ENCODE measurements around the gene FBF1.

The FBF1 gene

DNA sequence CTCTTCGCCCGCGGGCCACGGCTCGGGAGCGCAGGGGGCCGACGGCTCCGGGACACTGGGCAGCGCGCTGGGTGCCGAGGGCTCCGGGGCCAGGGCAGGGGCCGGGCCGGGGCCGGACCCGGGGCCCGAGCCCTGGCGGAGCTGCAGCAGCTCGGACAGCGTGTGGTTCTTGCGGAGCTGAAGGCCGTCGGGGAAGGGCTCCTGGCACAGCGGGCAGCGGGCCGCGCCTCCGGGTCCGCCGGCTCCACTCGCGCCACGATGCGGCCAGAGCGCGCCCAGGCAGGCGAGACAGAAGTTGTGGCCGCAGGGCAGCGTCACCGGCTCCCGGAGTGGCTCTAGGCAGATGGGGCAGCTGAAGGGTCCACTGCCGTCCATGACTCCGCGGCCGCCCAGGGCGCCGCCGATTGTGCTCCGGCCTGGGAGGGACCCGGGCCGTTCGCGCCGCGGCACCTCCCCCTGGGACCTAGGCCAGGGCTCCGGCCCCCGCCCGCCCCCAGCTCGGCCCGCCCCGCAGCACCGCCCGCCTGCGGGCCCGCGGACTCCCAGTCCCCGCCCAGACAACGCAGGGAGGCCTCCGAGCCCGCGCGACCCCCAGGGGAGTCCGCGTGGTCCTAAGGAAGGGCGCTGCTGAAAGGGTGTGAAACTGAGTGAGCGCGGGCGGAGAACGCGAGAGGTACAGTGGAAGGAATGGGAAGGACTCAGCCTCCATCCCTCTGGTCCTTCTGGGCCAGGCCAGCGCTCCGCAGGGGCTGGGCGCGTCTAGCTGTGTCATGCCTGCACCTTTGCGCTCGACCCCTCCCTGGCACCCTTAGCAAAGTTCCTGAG is 62.5 kb downstream of the FBF1 start, which contains the start of gene TRIM47:
TRIM47 (minus strand) TSS at position 408 of the 825 bp plus-strand sequence; CDS start at position 375, 33 bp downstream.
- Histone ChIP-seq H3K27ac (ENCODE audit: low read length, poor library complexity, severe bottlenecking) (peak within 1 kb of the TSS; percentile 61), H3K4me2 (ENCODE audit: low read length, poor library complexity, severe bottlenecking) (peak within 1 kb of the TSS; percentile 36), H2BK15ac (ENCODE audit: low read depth, poor library complexity, severe bottlenecking) (peak within 1 kb of the TSS; percentile 66), H4K91ac (ENCODE audit: low read length) (peak within 1 kb of the TSS; percentile 5), H2AK5ac (ENCODE audit: low read length, severe bottlenecking) (no peak within 1 kb of the TSS), H3K9me3 (ENCODE audit: control insufficient read depth, low read length) (no peaks in the 10 kb centered on the region), H3K9ac (ENCODE audit: low read length) (peak within 1 kb of the TSS; percentile 98), H3K4ac (ENCODE audit: low read depth in 1 of 2, low read length in 2 of 2) (peak within 1 kb of the TSS; percentile 0 to 97), H2BK5ac (ENCODE audit: low read depth, low read length, poor library complexity, severe bottlenecking) (no peak within 1 kb of the TSS), H3K4me1 (ENCODE audit: control insufficient read depth, insufficient read depth, low read depth, low read length) (peaks cover 42% of the 10 kb centered on the region), H4K8ac (ENCODE audit: low read length) (peak within 1 kb of the TSS; percentile 92), H3K36me3 (ENCODE audit: control insufficient read depth in 1 of 2, insufficient read depth in 2 of 2, low read depth in 1 of 2, low read length in 2 of 2) (peaks cover 23 to 25% of the 10 kb centered on the region in 2 experiments), H3K79me1 (replicated peaks; ENCODE audit: low read length, poor library complexity, severe bottlenecking) (peaks cover 10% of the 10 kb centered on the region), H3K14ac (ENCODE audit: low read length in 2 of 2) (peak within 1 kb of the TSS in 1 of 2 experiments; percentile 97), H3K4me3 (ENCODE audit: insufficient read depth in 1 of 2, low read depth in 1 of 2, low read length in 2 of 2) (peak within 1 kb of the TSS; percentile 57 to 92), H3K27me3 (ENCODE audit: control insufficient read depth in 1 of 2, insufficient read depth in 1 of 2, low read length in 2 of 2) (peaks cover 0 to 3% of the 10 kb centered on the region in 2 experiments), H2BK120ac (ENCODE audit: low read depth, low read length) (peak within 1 kb of the TSS; percentile 21), H2BK12ac (ENCODE audit: low read length in 2 of 2) (peak within 1 kb of the TSS; percentile 33 to 70), H2AFZ (ENCODE audit: low read depth, low read length) (peak within 1 kb of the TSS; percentile 49), H3K23ac (ENCODE audit: low read length in 2 of 2) (peak within 1 kb of the TSS in 1 of 2 experiments; percentile 85), H3K18ac (ENCODE audit: low read depth in 1 of 2, low read length in 2 of 2) (peak within 1 kb of the TSS; percentile 93 to 99)
- DNase-seq = peak; percentile 82
- 2% methylated on average over 62 of the region's 87 CpGs for WGBS

- peak overlapping the region in 1 of 2 experiments; percentile 84 for H3K23ac ChIP-seq (ENCODE audit: low read length in 2 of 2)
- peak overlapping the region; percentile 61 for H3K27ac ChIP-seq (ENCODE audit: low read length, poor library complexity, severe bottlenecking)
- H3K14ac ChIP-seq (ENCODE audit: low read length in 2 of 2) = peak overlapping the region in 1 of 2 experiments; percentile 97
- H2BK5ac ChIP-seq (ENCODE audit: low read depth, low read length, poor library complexity, severe bottlenecking) = no peak overlapping the region
- peaks cover 45% of the 10 kb centered on the region for H3K4me1 ChIP-seq (ENCODE audit: control insufficient read depth, insufficient read depth, low read depth, low read length)
- WGBS = under 1% methylated on average over 52 of the region's 56 CpGs
- H2AK5ac ChIP-seq (ENCODE audit: low read length, severe bottlenecking) = no peak overlapping the region
- peak; percentile 82 for DNase-seq
- H3K4ac ChIP-seq (ENCODE audit: low read depth in 1 of 2, low read length in 2 of 2) = peak overlapping the region; percentile 0 to 97
- H2AFZ ChIP-seq (ENCODE audit: low read depth, low read length) = peak overlapping the region; percentile 49
- peak overlapping the region; percentile 33 to 70 for H2BK12ac ChIP-seq (ENCODE audit: low read length in 2 of 2)
- H3K4me3 ChIP-seq (ENCODE audit: insufficient read depth in 1 of 2, low read depth in 1 of 2, low read length in 2 of 2) = peak overlapping the region; percentile 57 to 92
- H4K8ac ChIP-seq (ENCODE audit: low read length) = peak overlapping the region; percentile 92
- H3K27me3 ChIP-seq (ENCODE audit: control insufficient read depth in 1 of 2, insufficient read depth in 1 of 2, low read length in 2 of 2) = peaks cover 0 to 3% of the 10 kb centered on the region in 2 experiments
- H4K91ac ChIP-seq (ENCODE audit: low read length) = peak overlapping the region; percentile 5
- H3K9me3 ChIP-seq (ENCODE audit: control insufficient read depth, low read length) = no peaks in the 10 kb centered on the region
- H3K36me3 ChIP-seq (ENCODE audit: control insufficient read depth in 1 of 2, insufficient read depth in 2 of 2, low read depth in 1 of 2, low read length in 2 of 2) = peaks cover 23 to 25% of the 10 kb centered on the region in 2 experiments
- H3K4me2 ChIP-seq (ENCODE audit: low read length, poor library complexity, severe bottlenecking) = peak overlapping the region; percentile 36
- H3K79me1 ChIP-seq (replicated peaks; ENCODE audit: low read length, poor library complexity, severe bottlenecking) = peaks cover 10% of the 10 kb centered on the region
- H2BK15ac ChIP-seq (ENCODE audit: low read depth, poor library complexity, severe bottlenecking) = peak overlapping the region; percentile 30
- H2BK120ac ChIP-seq (ENCODE audit: low read depth, low read length) = peak overlapping the region; percentile 21
- H3K18ac ChIP-seq (ENCODE audit: low read depth in 1 of 2, low read length in 2 of 2) = peak overlapping the region; percentile 93 to 99
- peak overlapping the region; percentile 98 for H3K9ac ChIP-seq (ENCODE audit: low read length)
Measured at GRCh38 chr17:75877752-75878173, 63.1 kb downstream of the FBF1 start.

- peak overlapping the region; percentile 57 to 92 for H3K4me3 ChIP-seq (ENCODE audit: insufficient read depth in 1 of 2, low read depth in 1 of 2, low read length in 2 of 2)
- peaks cover 0 to 3% of the 10 kb centered on the region in 2 experiments for H3K27me3 ChIP-seq (ENCODE audit: control insufficient read depth in 1 of 2, insufficient read depth in 1 of 2, low read length in 2 of 2)
- H3K23ac ChIP-seq (ENCODE audit: low read length in 2 of 2) = peak overlapping the region in 1 of 2 experiments; percentile 84
- peak overlapping the region; percentile 61 for H3K27ac ChIP-seq (ENCODE audit: low read length, poor library complexity, severe bottlenecking)
- H2BK5ac ChIP-seq (ENCODE audit: low read depth, low read length, poor library complexity, severe bottlenecking) = peak overlapping the region; percentile 68
- H3K9ac ChIP-seq (ENCODE audit: low read length) = peak overlapping the region; percentile 98
- H4K8ac ChIP-seq (ENCODE audit: low read length) = peak overlapping the region; percentile 92
- H3K4me2 ChIP-seq (ENCODE audit: low read length, poor library complexity, severe bottlenecking) = peak overlapping the region; percentile 36
- peaks cover 10% of the 10 kb centered on the region for H3K79me1 ChIP-seq (replicated peaks; ENCODE audit: low read length, poor library complexity, severe bottlenecking)
- DNase-seq = peak; percentile 99
- H3K36me3 ChIP-seq (ENCODE audit: control insufficient read depth in 1 of 2, insufficient read depth in 2 of 2, low read depth in 1 of 2, low read length in 2 of 2) = peaks cover 23 to 25% of the 10 kb centered on the region in 2 experiments
- H2AK5ac ChIP-seq (ENCODE audit: low read length, severe bottlenecking) = peak overlapping the region; percentile 63
- H3K18ac ChIP-seq (ENCODE audit: low read depth in 1 of 2, low read length in 2 of 2) = peak overlapping the region; percentile 94 to 99
- H3K14ac ChIP-seq (ENCODE audit: low read length in 2 of 2) = peak overlapping the region in 1 of 2 experiments; percentile 97
- H2BK120ac ChIP-seq (ENCODE audit: low read depth, low read length) = peak overlapping the region; percentile 42
- peak overlapping the region; percentile 66 for H2BK15ac ChIP-seq (ENCODE audit: low read depth, poor library complexity, severe bottlenecking)
- H3K9me3 ChIP-seq (ENCODE audit: control insufficient read depth, low read length) = no peaks in the 10 kb centered on the region
- peaks cover 51% of the 10 kb centered on the region for H3K4me1 ChIP-seq (ENCODE audit: control insufficient read depth, insufficient read depth, low read depth, low read length)
- H2AFZ ChIP-seq (ENCODE audit: low read depth, low read length) = peak overlapping the region; percentile 49
- peak overlapping the region; percentile 92 to 97 for H3K4ac ChIP-seq (ENCODE audit: low read depth in 1 of 2, low read length in 2 of 2)
- H2BK12ac ChIP-seq (ENCODE audit: low read length in 2 of 2) = peak overlapping the region; percentile 88 to 96
- 11% methylated on average over 37 of the region's 41 CpGs for WGBS
- H4K91ac ChIP-seq (ENCODE audit: low read length) = peak overlapping the region; percentile 95
Measured at GRCh38 chr17:75876938-75877751, 63.7 kb downstream of the FBF1 start.

Data from mesenchymal stem cell (in vitro differentiated cells and primary cell).